ENCODE measurements around the gene LDB2.

LDB2 gene

DNA sequence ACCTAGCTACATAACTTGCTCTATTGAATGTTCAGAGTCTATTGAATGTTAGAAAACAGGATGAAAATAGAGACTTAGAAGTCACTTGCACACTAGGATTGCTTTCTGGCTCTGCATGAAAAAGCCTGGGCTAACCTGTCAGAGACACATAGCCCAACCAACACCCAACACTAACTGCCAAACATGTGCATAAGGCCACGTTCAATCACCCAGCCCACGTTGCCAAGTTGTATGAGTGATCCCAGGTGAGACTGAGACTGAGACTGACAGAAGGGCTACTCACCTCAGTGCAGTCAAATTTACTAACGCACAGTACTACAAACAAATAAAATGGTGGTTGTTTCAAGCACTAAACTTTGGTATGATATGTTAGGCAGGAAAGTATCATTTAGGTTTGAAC is 61.0 kb downstream of the LDB2 start:
- in situ Hi-C loops (cut with MboI; ENCODE audit: low pct_unique_long_range_greater_than_20kb, low sequenced_read_pairs, unreplicated experiment), result no loop called here
- TF ChIP-seq, protein P1, sequence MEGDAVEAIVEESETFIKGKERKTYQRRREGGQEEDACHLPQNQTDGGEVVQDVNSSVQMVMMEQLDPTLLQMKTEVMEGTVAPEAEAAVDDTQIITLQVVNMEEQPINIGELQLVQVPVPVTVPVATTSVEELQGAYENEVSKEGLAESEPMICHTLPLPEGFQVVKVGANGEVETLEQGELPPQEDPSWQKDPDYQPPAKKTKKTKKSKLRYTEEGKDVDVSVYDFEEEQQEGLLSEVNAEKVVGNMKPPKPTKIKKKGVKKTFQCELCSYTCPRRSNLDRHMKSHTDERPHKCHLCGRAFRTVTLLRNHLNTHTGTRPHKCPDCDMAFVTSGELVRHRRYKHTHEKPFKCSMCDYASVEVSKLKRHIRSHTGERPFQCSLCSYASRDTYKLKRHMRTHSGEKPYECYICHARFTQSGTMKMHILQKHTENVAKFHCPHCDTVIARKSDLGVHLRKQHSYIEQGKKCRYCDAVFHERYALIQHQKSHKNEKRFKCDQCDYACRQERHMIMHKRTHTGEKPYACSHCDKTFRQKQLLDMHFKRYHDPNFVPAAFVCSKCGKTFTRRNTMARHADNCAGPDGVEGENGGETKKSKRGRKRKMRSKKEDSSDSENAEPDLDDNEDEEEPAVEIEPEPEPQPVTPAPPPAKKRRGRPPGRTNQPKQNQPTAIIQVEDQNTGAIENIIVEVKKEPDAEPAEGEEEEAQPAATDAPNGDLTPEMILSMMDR (IDR thresholded peaks at IDR 0.05; ENCODE audit: extremely low read depth, insufficient read depth, missing control alignments), result no peak
- DNase-seq (ENCODE audit: low spot score), result no peak

DNA sequence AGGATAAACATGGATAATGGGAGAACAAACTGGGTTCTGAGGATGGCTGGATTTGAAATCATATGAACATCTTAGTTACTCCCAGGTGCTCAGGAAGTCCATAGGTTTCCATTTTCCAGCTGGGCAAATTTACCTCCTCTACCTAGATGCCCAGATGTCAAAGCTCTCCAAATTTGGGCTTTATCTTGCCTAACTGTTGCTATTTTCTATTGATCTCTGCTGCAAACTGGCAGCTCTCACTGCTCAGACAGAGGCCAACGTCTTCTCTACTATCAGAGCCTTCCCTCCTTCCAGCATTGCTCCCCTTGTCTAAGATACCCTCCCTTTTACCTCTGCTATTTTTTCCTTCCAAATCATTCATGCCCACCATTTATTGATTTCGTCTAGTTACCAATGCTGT is 62.1 kb downstream of the LDB2 start:
- no peak for DNase-seq (ENCODE audit: low spot score)
- TF ChIP-seq, protein P1 (IDR thresholded peaks at IDR 0.05; ENCODE audit: extremely low read depth, insufficient read depth, missing control alignments), result no peak
- in situ Hi-C loops (cut with MboI; ENCODE audit: low pct_unique_long_range_greater_than_20kb, low sequenced_read_pairs, unreplicated experiment), result no loop called here

DNA sequence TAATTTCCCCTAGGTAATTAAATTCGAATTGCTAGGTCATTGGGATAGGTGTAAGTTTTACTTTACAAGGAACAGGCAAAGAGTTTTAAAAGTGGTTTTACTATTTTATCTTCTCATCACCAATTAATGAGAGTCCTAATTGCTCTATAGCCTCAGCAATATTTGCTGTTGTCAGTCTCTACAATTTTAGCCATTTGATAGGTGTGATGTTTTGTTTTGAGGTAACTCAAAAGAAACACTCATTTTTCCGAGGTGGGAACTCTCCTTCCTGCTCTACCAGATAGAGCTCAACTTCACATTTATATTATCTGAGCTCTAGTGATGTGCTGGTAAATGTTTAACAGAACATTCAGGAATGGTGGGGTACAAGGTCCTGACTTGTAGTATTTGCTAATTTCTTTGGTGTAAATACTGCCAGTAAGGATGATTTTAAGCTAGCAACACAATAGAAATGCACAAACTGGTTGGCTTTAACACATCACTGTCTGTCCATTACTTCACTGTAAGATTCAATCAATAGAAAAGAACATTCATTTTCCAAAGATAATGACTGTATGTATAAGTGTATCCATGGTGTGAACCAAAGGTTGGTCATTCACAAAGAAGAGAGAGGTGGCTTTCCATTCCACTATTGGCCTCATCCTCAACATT is 62.7 kb downstream of the LDB2 start:
- in situ Hi-C loops (cut with MboI; ENCODE audit: low pct_unique_long_range_greater_than_20kb, low sequenced_read_pairs, unreplicated experiment), result no loop called here
- TF ChIP-seq, protein P1 (IDR thresholded peaks at IDR 0.05; ENCODE audit: extremely low read depth, insufficient read depth, missing control alignments), result no peak

DNA sequence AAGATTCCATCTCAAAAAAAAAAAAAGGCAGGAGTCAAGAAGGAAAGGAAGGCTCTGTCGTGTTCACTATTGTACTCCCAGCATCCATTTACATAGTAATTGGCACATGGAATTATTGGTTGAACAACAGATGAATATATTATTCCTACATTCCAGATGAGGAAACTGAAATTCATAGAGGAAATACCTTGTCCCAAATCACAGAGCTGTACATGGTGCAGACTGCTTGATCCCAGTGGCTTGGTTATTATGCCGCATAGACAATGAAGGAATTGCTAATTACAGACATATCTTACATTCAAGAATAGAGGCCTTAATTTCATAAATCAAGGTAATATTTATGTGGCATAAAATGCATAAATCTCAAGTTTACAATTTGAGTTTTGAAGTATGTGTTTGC is 63.6 kb downstream of the LDB2 start:
- in situ Hi-C loops (cut with MboI; ENCODE audit: low pct_unique_long_range_greater_than_20kb, low sequenced_read_pairs, unreplicated experiment), result no loop called here

More for the DNA sequence above, 62.7 kb downstream of the LDB2 start:
- no peak for DNase-seq (ENCODE audit: low spot score)

DNA sequence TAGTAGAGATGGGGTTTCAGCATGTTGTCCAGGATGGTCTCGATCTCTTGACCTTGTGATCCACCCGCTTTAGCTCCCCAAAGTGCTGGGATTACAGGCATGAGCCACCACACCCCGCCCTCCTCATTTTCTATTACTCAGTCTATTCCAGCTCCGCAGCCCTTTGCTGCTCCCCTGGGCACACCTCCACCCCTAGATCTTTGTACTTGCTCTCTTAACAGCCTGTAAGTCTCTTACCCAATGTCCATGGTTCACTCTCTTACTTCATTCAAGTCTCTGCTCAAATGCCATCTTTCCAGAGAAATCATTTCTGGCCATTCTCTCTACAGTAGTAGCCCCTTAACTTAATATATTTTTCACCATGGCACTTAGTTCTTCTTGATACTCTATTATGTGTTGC is 64.7 kb downstream of the LDB2 start:
- TF ChIP-seq, protein P1 (IDR thresholded peaks at IDR 0.05; ENCODE audit: extremely low read depth, insufficient read depth, missing control alignments), result no peak
- in situ Hi-C loops (cut with MboI; ENCODE audit: low pct_unique_long_range_greater_than_20kb, low sequenced_read_pairs, unreplicated experiment), result no loop called here
- no peak for DNase-seq (ENCODE audit: low spot score)

More for the DNA sequence above, 63.6 kb downstream of the LDB2 start:
- DNase-seq (ENCODE audit: low spot score), result no peak
- TF ChIP-seq, protein P1 (IDR thresholded peaks at IDR 0.05; ENCODE audit: extremely low read depth, insufficient read depth, missing control alignments), result no peak

DNA sequence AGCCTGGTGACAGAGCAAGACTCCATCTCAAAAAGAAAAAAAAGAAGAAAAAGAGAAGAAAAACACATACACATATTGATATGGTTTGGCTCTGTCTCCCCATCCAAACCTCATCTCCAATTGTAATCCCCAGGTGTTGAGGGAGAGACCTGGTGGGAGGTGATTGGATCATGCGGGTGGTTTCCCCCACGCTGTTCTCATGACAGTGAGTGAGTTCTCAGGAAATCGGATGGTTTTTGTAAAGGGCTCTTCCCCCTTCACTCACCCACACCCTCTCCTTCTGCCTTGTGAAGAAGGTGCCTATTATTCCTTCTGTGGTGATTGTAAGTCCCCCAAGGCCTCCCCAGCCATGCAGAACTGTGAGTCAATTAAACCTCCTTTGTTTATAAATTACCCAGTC is 68.4 kb downstream of the LDB2 start:
- in situ Hi-C loops (cut with MboI; ENCODE audit: low pct_unique_long_range_greater_than_20kb, low sequenced_read_pairs, unreplicated experiment), result no loop called here
- TF ChIP-seq, protein P1 (IDR thresholded peaks at IDR 0.05; ENCODE audit: extremely low read depth, insufficient read depth, missing control alignments), result no peak

More for the DNA sequence above, 68.4 kb downstream of the LDB2 start:
- no peak for DNase-seq (ENCODE audit: low spot score)

All from GM13977 (cell line).